IMR-90 (cell line): ENCODE data around the gene SLC25A25. TPM values are rescaled to one million over a fixed set of nuclear protein-coding genes. Genes with fewer than 3 reads are reported as not detected.

Experiments
- ATAC-seq: fragments of 200-7000 bp; cut with Tn5 transposase; 2 replicates; pipeline ENCODE4 v1.9.1; 2020; ENCODE audit warnings: low read depth, mild to moderate bottlenecking, moderate library complexity
- BruUV-seq: library from RNA; stranded (reverse); fragments of 400-500 nt; replicated peaks from 2 replicates; lab custom pipeline; 2021; lab: Mats Ljungman, UMichigan
- CTCF ChIA-PET: fragments of 300-600 bp; formaldehyde crosslinking; extraction: SDS; loops from one replicate; lab custom pipeline; 2021; ENCODE audit warnings: antibody characterized with exemption; lab: Yijun Ruan, JAX
- POLR2A ChIA-PET: fragments of 300-600 bp; sonication (Branson Sonifier 250); formaldehyde crosslinking; loops from one replicate; lab custom pipeline; 2022; ENCODE audit warnings: antibody characterized with exemption; ENCODE audit not compliant: unreplicated experiment; lab: Charles Lee
- DNase-seq: peaks from one replicate; pipeline ENCODE4 v3.0.0; 2013
- H2AFZ ChIP-seq: replicated peaks from 2 replicates; pipeline ENCODE3; 2013; ENCODE audit warnings: low read length, mild to moderate bottlenecking; ENCODE audit not compliant: poor library complexity
- H2AK5ac ChIP-seq: 2 replicates; pipeline ENCODE4 v1.6.1; 2013; ENCODE audit warnings: low read depth, low read length, inconsistent platforms
- H2AK9ac ChIP-seq: replicated peaks from 2 replicates; pipeline ENCODE3; 2013; ENCODE audit warnings: mild to moderate bottlenecking, low read depth, low read length, moderate library complexity; ENCODE audit not compliant: poor library complexity
- H2BK120ac ChIP-seq: 2 replicates; pipeline ENCODE4 v1.6.1; 2013; ENCODE audit warnings: low read depth, low read length, inconsistent platforms
- H2BK15ac ChIP-seq: 3 replicates; pipeline ENCODE4 v1.6.1; 2013; ENCODE audit warnings: low read depth, low read length, inconsistent platforms
- H2BK20ac ChIP-seq: 2 replicates; pipeline ENCODE4 v1.6.1; 2013; ENCODE audit warnings: low read depth, mild to moderate bottlenecking, inconsistent platforms, low read length, moderate library complexity
- H2BK5ac ChIP-seq: 2 replicates; pipeline ENCODE4 v1.6.1; 2013; ENCODE audit warnings: mild to moderate bottlenecking, low read depth, low read length, inconsistent platforms; ENCODE audit not compliant: poor library complexity, severe bottlenecking
- H3K14ac ChIP-seq: replicated peaks from 2 replicates; pipeline ENCODE4 v1.6.1; 2013; ENCODE audit warnings: low read depth, low read length, inconsistent platforms
- H3K18ac ChIP-seq: 2 replicates; pipeline ENCODE4 v1.6.1; 2013; ENCODE audit warnings: low read depth, low read length, control low read depth
- H3K23ac ChIP-seq: 2 replicates; pipeline ENCODE4 v1.6.1; 2013; ENCODE audit warnings: low read depth, low read length, inconsistent platforms
- H3K27ac ChIP-seq: 2 replicates; pipeline ENCODE4 v1.5.1; 2013; ENCODE audit warnings: mild to moderate bottlenecking, control low read depth, low read length; ENCODE audit not compliant: insufficient read depth
- H3K27me3 ChIP-seq: 2 replicates; pipeline ENCODE4 v1.6.1; 2013; ENCODE audit warnings: low read length; ENCODE audit not compliant: control insufficient read depth, insufficient read depth
- H3K36me3 ChIP-seq: 2 replicates; pipeline ENCODE4 v1.6.1; 2013; ENCODE audit warnings: low read length, mixed read lengths; ENCODE audit not compliant: control insufficient read depth, insufficient read depth
- H3K4ac ChIP-seq: 2 replicates; pipeline ENCODE4 v1.6.1; 2013; ENCODE audit warnings: low read depth, low read length, inconsistent platforms
- H3K4me1 ChIP-seq: 2 replicates; pipeline ENCODE4 v1.6.1; 2013; ENCODE audit warnings: low read length, mixed read lengths; ENCODE audit not compliant: control insufficient read depth, insufficient read depth
- H3K4me2 ChIP-seq: 2 replicates; pipeline ENCODE4 v1.6.1; 2013; ENCODE audit warnings: low read depth, mild to moderate bottlenecking, control low read depth, low read length, moderate library complexity
- H3K4me3 ChIP-seq: 2 replicates; pipeline ENCODE4 v1.5.1; 2013; ENCODE audit warnings: low read depth, mild to moderate bottlenecking, control low read depth, low read length, moderate library complexity; ENCODE audit not compliant: insufficient read depth
- H3K56ac ChIP-seq: 2 replicates; pipeline ENCODE4 v1.6.1; 2013; ENCODE audit warnings: low read length, inconsistent platforms; ENCODE audit not compliant: insufficient read depth; ENCODE audit errors: extremely low read depth
- H3K79me1 ChIP-seq, 2 experiments: 2 replicates each; pipeline ENCODE4 v1.6.1; 2013; ENCODE audit warnings: low read length in 2 of 2, inconsistent platforms in 1 of 2, low read depth in 1 of 2
- H3K9ac ChIP-seq: 2 replicates; pipeline ENCODE4 v1.6.1; 2013; ENCODE audit warnings: low read depth, low read length, control low read depth
- H3K9me1 ChIP-seq: 2 replicates; pipeline ENCODE4 v1.6.1; 2013; ENCODE audit warnings: low read length, inconsistent platforms; ENCODE audit not compliant: insufficient read depth
- H3K9me3 ChIP-seq: 2 replicates; pipeline ENCODE4 v1.6.1; 2013; ENCODE audit warnings: low read length; ENCODE audit not compliant: control insufficient read depth, insufficient read depth
- H4K20me1 ChIP-seq: 2 replicates; pipeline ENCODE4 v1.6.1; 2013; ENCODE audit warnings: low read length, inconsistent platforms; ENCODE audit not compliant: insufficient read depth
- H4K5ac ChIP-seq: 2 replicates; pipeline ENCODE4 v1.6.1; 2013; ENCODE audit warnings: mild to moderate bottlenecking, low read depth, low read length, control low read depth
- H4K8ac ChIP-seq, 2 experiments: 2 replicates each; pipeline ENCODE4 v1.6.1; 2013; ENCODE audit warnings: low read depth in 2 of 2, low read length in 2 of 2, control low read depth in 1 of 2, inconsistent platforms in 1 of 2
- H4K91ac ChIP-seq: 2 replicates; pipeline ENCODE4 v1.6.1; 2013; ENCODE audit warnings: low read depth, low read length, inconsistent platforms; ENCODE audit not compliant: insufficient read depth
- CTCF ChIP-seq: conservative IDR thresholded peaks from 2 replicates; pipeline ENCODE4 v1.5.1; 2012; ENCODE audit warnings: mild to moderate bottlenecking, low read depth, low read length, improper control_type of control experiment
- FOS ChIP-seq: fragments of 150-350 bp; IDR thresholded peaks from 2 replicates; pipeline ENCODE4 v1.6.1; 2016; ENCODE audit warnings: low read depth, low read length
- WGBS, 2 experiments: methylation state at CpG; one replicate each; pipeline versions ENCODE4 v1.1.5 to v1.1.7; 2013; ENCODE audit warnings: missing lambda C conversion rate in 2 of 2; ENCODE audit not compliant: insufficient read length in 1 of 2; ENCODE audit errors: extremely low coverage in 2 of 2; 5-methylcytosine and 5-hydroxymethylcytosine counted together
- dilution Hi-C: fragments of 300-500 bp; cut with HindIII; formaldehyde crosslinking; loops from one replicate; pipeline ENCODE4 v1.14.3; 2018; ENCODE audit warnings: low sequenced_read_pairs; ENCODE audit not compliant: unreplicated experiment
- in situ Hi-C: fragments of 300-500 bp; cut with MboI; formaldehyde crosslinking; loops from 3 replicates; pipeline ENCODE4 v1.14.3; 2019; ENCODE audit warnings: low sequenced_read_pairs, inconsistent platforms, mixed read lengths
- intact Hi-C: fragments of 100-400 bp; cut with micrococcal nuclease; formaldehyde crosslinking; loops from 2 replicates; pipeline ENCODE4 v1.10.0; 2022
- polyA plus RNA-seq, 3 experiments: library from polyadenylated mRNA; depleted of rRNA; stranded (reverse); fragments of >200 nt; gene quantifications; 2 replicates each; pipeline ENCODE4 v1.2.3, GENCODE V29; 2012; ENCODE audit warnings: low replicate concordance in 1 of 3
- total RNA-seq: library from RNA; depleted of rRNA; stranded (reverse); fragments of >200 nt; gene quantifications from 2 replicates; pipeline ENCODE4 v1.2.3, GENCODE V29; 2012

Gene SLC25A25
- total and polyA plus RNA-seq, 2 of the 4 experiments (the other 2 are of a cell fraction) = 14.0 to 17.9 TPM

- no peak for TF ChIP-seq CTCF
- TF ChIP-seq FOS = peak; percentile 25; the same call in 1 of the 2 replicates
These were observed at the start of gene SLC25A25 (continued) for GRCh38 chr9:128067645-128068385.

GRCh38 chr9:128020692-128021091, 47.3 kb upstream of the SLC25A25 start:
- no peak for ATAC-seq
- Histone ChIP-seq H2AFZ (no peak overlapping the region), H3K79me1 (no peaks in the 10 kb centered on the region), H3K27ac (no peak overlapping the region), H3K27me3 (peaks cover 2% of the 10 kb centered on the region; the same call in 1 of the 2 replicates), H3K9me3 (no peaks in the 10 kb centered on the region), H2AK9ac (no peak overlapping the region), H3K14ac (no peak overlapping the region), H2BK15ac (no peak overlapping the region), H4K91ac (no peak overlapping the region), H4K20me1 (no peaks in the 10 kb centered on the region), H3K36me3 (no peaks in the 10 kb centered on the region), H3K56ac (no peak overlapping the region), H2BK5ac (no peak overlapping the region), H3K4me3 (no peak overlapping the region), H4K8ac (no peak overlapping the region), H3K23ac (no peak overlapping the region), H2BK120ac (no peak overlapping the region), H2AK5ac (no peak overlapping the region), H3K4me2 (no peak overlapping the region), H3K4me1 (no peaks in the 10 kb centered on the region), H3K4ac (no peak overlapping the region), H2BK20ac (no peak overlapping the region), H3K9me1 (0 out of 2 replicates have a peak, but pooled peaks cover 2% of the 10 kb centered on the region), H3K9ac (no peak overlapping the region), H3K18ac (no peak overlapping the region), H4K5ac (no peak overlapping the region)
- ChIA-PET CTCF (no interaction called here), POLR2A (no interaction called here)
- intact Hi-C loops = no loop called here
- no peak for DNase-seq
- WGBS, 2 experiments = 78% methylated on average over 1 of the region's 4 CpGs; no CpG with 5 or more reads in 1 of the 2 experiments
- no peak for TF ChIP-seq FOS
- TF ChIP-seq CTCF = 0 out of 2 replicates have a peak, but pooled peaks have one; percentile 10
- no TSS peak for BruUV-seq
- in situ Hi-C loops = no loop called here
- dilution Hi-C loops = no loop called here
